Neural cell (in vitro differentiated cells): Measurements from ENCODE around the gene CXADR.

Experiments used
- EZH2 ChIP-seq: fragments of 200-600, 300-800 bp; shearing (Covaris generic), sonication (generic); IDR thresholded peaks from 2 replicates; pipeline ENCODE4 v1.6.1; 2014; ENCODE audit warnings: antibody characterized with exemption, low read length, borderline replicate concordance, mild to moderate bottlenecking; ENCODE audit not compliant: insufficient read depth, poor library complexity, severe bottlenecking
- MXI1 ChIP-seq: fragments of 450-650 bp; conservative IDR thresholded peaks from 2 replicates; pipeline ENCODE4 v1.6.1; 2014; ENCODE audit warnings: antibody characterized with exemption, mild to moderate bottlenecking; ENCODE audit not compliant: poor library complexity, severe bottlenecking
- POLR2AphosphoS5 ChIP-seq: IDR thresholded peaks from 2 replicates; pipeline ENCODE4 v1.6.1; 2012
- RAD21 ChIP-seq: fragments of 450-650 bp; conservative IDR thresholded peaks from 2 replicates; pipeline ENCODE4 v1.6.1; 2014; ENCODE audit warnings: antibody characterized with exemption, mild to moderate bottlenecking, moderate library complexity
- SMC3 ChIP-seq: fragments of 450-650 bp; conservative IDR thresholded peaks from 2 replicates; pipeline ENCODE4 v1.6.1; 2014; ENCODE audit warnings: antibody characterized with exemption, mild to moderate bottlenecking, moderate library complexity; ENCODE audit not compliant: poor library complexity
- TAF1 ChIP-seq: IDR thresholded peaks from 2 replicates; pipeline ENCODE4 v1.6.1; 2012; ENCODE audit warnings: low read depth
- TF ChIP-seq, protein P1 (sequence below): fragments of 450-650 bp; IDR thresholded peaks from 2 replicates; pipeline ENCODE4 v1.5.1; 2014; ENCODE audit warnings: antibody characterized with exemption, mild to moderate bottlenecking, moderate library complexity; ENCODE audit not compliant: poor library complexity, severe bottlenecking

DNA sequence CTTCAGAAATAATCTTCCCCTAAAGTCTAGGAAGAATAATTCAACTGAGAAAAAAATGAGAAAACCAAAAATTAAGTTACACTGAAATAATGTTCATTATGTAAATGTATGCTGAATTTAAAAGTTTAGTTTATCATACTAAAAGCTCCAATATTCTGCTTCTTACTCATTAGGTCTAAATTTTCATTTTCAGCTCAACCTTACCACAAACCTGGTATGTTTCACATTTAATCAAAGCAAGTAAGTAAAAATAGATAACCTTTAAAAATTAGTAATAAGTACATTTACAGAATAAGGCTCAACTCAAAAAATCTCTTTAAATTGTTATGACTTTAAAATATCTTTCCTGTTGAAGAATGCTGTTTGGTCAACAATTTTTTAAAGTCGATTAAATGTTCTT, 84.8 kb downstream of the CXADR start:
- TF ChIP-seq MXI1 (no peak), EZH2 (no peak), SMC3 (no peak), TAF1 (no peak), RAD21 (no peak), POLR2AphosphoS5 (no peak)
- TF ChIP-seq, protein P1, sequence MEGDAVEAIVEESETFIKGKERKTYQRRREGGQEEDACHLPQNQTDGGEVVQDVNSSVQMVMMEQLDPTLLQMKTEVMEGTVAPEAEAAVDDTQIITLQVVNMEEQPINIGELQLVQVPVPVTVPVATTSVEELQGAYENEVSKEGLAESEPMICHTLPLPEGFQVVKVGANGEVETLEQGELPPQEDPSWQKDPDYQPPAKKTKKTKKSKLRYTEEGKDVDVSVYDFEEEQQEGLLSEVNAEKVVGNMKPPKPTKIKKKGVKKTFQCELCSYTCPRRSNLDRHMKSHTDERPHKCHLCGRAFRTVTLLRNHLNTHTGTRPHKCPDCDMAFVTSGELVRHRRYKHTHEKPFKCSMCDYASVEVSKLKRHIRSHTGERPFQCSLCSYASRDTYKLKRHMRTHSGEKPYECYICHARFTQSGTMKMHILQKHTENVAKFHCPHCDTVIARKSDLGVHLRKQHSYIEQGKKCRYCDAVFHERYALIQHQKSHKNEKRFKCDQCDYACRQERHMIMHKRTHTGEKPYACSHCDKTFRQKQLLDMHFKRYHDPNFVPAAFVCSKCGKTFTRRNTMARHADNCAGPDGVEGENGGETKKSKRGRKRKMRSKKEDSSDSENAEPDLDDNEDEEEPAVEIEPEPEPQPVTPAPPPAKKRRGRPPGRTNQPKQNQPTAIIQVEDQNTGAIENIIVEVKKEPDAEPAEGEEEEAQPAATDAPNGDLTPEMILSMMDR = no peak
